HAP-1 (cell line): Measurements from ENCODE around the gene DTD1.

Experiments
- DNase-seq, 2 experiments: peaks; one replicate each; pipeline ENCODE4 v3.0.0-alpha.2; 2016 to 2020; ENCODE audit warnings: low spot score in 2 of 2
- H3K27me3 ChIP-seq: fragments of 250-450 bp; sonication (Bioruptor Pico); 2 replicates; pipeline ENCODE4 v1.5.1; 2020; ENCODE audit warnings: low read depth, mild to moderate bottlenecking, moderate library complexity
- H3K36me3 ChIP-seq: fragments of 250-450 bp; sonication (Bioruptor Pico); replicated peaks from 2 replicates; pipeline ENCODE4 v1.5.1; 2020; ENCODE audit warnings: mild to moderate bottlenecking
- H3K4me1 ChIP-seq: fragments of 250-450 bp; sonication (Bioruptor Pico); 2 replicates; pipeline ENCODE4 v1.5.1; 2020; ENCODE audit warnings: mild to moderate bottlenecking
- H3K4me3 ChIP-seq: fragments of 250-450 bp; sonication (Bioruptor Pico); 2 replicates; pipeline ENCODE4 v1.5.1; 2020; ENCODE audit warnings: mild to moderate bottlenecking, moderate library complexity
- H3K9me3 ChIP-seq: fragments of 250-450 bp; sonication (Bioruptor Pico); 2 replicates; pipeline ENCODE4 v1.5.1; 2020; ENCODE audit warnings: mild to moderate bottlenecking, moderate library complexity
- in situ Hi-C: fragments of 300-500 bp; cut with MboI; formaldehyde crosslinking; loops from 3 replicates; pipeline ENCODE4 v1.14.3; 2020; ENCODE audit warnings: low sequenced_read_pairs, inconsistent platforms, mixed read lengths

DTD1 gene

GRCh38 chr20:18734525-18735189, 146.8 kb downstream of the DTD1 start:
- Histone ChIP-seq H3K27me3 (no peaks in the 10 kb centered on the region), H3K36me3 (no peaks in the 10 kb centered on the region), H3K9me3 (no peaks in the 10 kb centered on the region), H3K4me1 (peaks cover 3% of the 10 kb centered on the region; the same call in 1 of the 2 replicates), H3K4me3 (no peak overlapping the region)
- in situ Hi-C loops: no loop called here
- no peak for DNase-seq

DNA sequence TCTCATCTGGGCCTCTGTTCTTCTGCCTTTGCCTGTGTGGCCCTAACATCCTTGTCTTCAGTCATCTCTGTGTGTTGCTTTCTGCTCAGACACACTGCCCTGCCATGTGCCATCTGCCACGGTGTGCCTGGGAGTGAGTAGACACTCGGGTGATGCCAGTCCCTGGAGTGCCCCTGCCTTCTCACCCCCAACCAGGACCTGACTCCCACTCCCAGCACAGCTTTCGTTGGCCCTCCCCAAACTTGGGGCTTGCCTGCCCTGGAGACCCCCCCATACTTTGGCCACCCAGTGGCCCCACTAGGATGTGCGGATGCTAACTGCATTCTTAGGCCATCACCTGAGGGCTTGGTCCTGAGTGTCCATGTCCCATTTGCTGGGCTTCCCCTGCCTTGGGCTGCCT, 149.3 kb downstream of the DTD1 start:
- no peaks in the 10 kb centered on the region for H3K27me3 ChIP-seq
- H3K9me3 ChIP-seq: no peaks in the 10 kb centered on the region
- in situ Hi-C loops: no loop called here

GRCh38 chr20:18738055-18738454, 150.2 kb downstream of the DTD1 start:
- Histone ChIP-seq H3K27me3 (no peaks in the 10 kb centered on the region), H3K36me3 (no peaks in the 10 kb centered on the region), H3K4me3 (no peak overlapping the region), H3K4me1 (peaks cover 3% of the 10 kb centered on the region; the same call in 1 of the 2 replicates), H3K9me3 (no peaks in the 10 kb centered on the region)
- in situ Hi-C loops: no loop called here
- peak; percentile 12 to 21 for DNase-seq

More for the DNA sequence above, 149.3 kb downstream of the DTD1 start:
- Histone ChIP-seq H3K36me3 (no peaks in the 10 kb centered on the region), H3K4me1 (peaks cover 3% of the 10 kb centered on the region; the same call in 1 of the 2 replicates), H3K4me3 (no peak overlapping the region)
- no peak for DNase-seq

DNA sequence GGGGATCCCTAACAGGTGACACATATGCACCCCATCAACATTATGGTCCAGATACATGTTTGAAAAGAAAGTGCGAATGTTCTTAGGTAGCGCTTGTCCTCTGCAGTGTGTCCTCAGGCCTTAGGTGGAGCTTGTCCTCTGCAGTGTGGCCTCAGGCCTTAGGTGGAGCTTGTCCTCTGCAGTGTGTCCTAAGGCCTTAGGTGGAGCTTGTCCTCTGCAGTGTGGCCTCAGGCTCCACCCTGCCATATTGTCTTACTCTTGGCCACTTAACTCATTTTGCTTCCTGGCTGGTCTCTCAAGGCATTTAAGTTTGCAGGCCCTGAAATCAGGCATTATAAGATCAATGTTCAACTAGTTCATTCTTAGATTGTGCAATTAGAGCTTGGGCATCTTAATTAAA, 151.0 kb downstream of the DTD1 start:
- Histone ChIP-seq H3K4me3 (no peak overlapping the region), H3K9me3 (no peaks in the 10 kb centered on the region), H3K36me3 (no peaks in the 10 kb centered on the region; the same call in 1 of the 2 replicates), H3K4me1 (peaks cover 3% of the 10 kb centered on the region; the same call in 1 of the 2 replicates), H3K27me3 (no peaks in the 10 kb centered on the region)
- no peak for DNase-seq
- in situ Hi-C loops: no loop called here

DNA sequence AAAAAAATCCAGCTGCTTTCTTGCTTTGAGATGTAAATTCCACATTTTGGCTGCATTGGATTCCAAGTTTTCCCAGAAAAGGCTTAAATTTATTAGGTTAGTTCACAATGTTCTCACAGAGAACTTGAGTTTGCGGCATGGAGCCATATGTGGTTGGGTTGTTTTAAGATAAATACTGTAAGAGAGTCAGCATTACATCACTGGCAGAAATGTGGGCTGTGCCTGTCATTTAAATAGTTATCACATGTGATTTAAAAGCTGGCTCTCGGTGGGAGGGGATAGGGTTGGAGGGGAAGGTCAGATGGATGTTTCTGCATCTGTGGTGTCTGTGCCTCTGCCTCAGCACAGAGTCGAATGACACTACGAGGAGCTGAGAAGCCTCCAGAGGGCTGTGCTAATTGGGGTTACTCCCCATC, 151.9 kb downstream of the DTD1 start:
- no peaks in the 10 kb centered on the region for H3K27me3 ChIP-seq
- peak; percentile 4 to 13 for DNase-seq
- in situ Hi-C loops: no loop called here
- peaks cover 3% of the 10 kb centered on the region; the same call in 1 of the 2 replicates for H3K4me1 ChIP-seq
- H3K4me3 ChIP-seq: no peak overlapping the region
- H3K36me3 ChIP-seq: no peaks in the 10 kb centered on the region; the same call in 1 of the 2 replicates
- H3K9me3 ChIP-seq: no peaks in the 10 kb centered on the region

- no peaks in the 10 kb centered on the region for H3K9me3 ChIP-seq
- in situ Hi-C loops: no loop called here
- peaks cover 3% of the 10 kb centered on the region; the same call in 1 of the 2 replicates for H3K4me1 ChIP-seq
- DNase-seq: no peak
- no peaks in the 10 kb centered on the region for H3K27me3 ChIP-seq
- no peak overlapping the region for H3K4me3 ChIP-seq
- H3K36me3 ChIP-seq: no peaks in the 10 kb centered on the region; the same call in 1 of the 2 replicates
These were observed 152.9 kb downstream of the DTD1 start for GRCh38 chr20:18740726-18741125.

DNA sequence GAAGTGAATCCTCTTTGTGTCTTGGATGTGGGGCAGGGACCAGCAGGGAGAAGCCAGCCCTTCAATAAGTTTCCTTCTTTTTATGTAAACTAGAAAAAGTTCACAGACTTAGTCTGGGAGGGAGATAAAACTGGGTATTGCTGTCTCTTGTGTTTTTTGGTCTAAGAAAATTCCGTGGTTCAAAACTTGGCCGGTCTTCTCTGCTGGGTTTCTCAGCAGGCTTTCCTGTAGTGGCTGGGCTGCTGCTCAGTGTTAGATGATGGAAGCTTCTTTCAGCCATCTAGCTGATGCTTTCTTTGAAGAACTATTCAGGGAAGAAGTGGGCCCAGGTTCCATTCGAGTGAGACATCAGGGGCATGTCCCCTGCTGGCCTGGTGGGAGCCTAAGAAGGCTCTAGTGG, 155.0 kb downstream of the DTD1 start:
- Histone ChIP-seq H3K4me3 (no peak overlapping the region), H3K9me3 (no peaks in the 10 kb centered on the region), H3K27me3 (no peaks in the 10 kb centered on the region), H3K36me3 (no peaks in the 10 kb centered on the region; the same call in 1 of the 2 replicates), H3K4me1 (peaks cover 2% of the 10 kb centered on the region; the same call in 1 of the 2 replicates)
- in situ Hi-C loops: no loop called here
- no peak for DNase-seq

DNA sequence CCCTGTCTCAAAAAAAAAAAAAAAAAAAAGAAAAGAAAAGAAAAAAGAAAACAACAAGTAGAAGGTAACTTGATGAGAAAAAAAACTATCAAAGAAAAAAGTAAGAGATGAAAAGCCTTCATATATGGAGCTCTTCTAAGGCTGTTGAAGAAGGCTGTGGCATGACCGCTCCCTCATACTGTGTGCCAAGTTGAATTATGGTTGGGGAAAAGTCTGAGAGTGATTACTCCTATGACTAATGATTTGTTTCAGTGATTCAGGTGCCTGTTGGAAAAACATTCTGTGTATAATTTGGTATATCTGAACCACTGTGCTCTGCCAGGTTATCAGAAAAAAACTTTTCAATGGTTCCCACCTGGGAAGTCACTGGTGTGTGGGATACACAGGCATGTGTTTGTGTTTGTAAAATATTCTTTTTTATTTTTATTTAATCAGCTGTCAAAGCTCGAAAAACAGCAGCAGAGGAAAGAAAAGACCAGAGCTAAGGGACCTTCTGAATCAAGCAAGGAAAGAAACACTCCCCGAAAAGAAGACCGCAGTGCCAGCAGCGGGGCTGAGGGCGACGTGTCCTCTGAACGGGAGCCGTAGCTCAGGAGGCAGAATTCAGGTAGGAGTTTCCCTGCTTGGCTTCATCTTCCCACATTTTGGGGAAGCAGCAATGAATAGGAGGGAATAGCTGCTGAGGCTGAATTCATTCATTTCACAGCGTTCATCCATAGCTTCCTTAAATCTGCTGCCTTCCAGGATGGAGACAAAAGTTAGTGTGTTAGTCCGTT, 156.0 kb downstream of the DTD1 start:
- no peaks in the 10 kb centered on the region for H3K27me3 ChIP-seq
- H3K4me3 ChIP-seq: no peak overlapping the region
- DNase-seq: no peak
- H3K4me1 ChIP-seq: no peaks in the 10 kb centered on the region
- no peaks in the 10 kb centered on the region; the same call in 1 of the 2 replicates for H3K36me3 ChIP-seq
- no peaks in the 10 kb centered on the region for H3K9me3 ChIP-seq
- in situ Hi-C loops: no loop called here

DNA sequence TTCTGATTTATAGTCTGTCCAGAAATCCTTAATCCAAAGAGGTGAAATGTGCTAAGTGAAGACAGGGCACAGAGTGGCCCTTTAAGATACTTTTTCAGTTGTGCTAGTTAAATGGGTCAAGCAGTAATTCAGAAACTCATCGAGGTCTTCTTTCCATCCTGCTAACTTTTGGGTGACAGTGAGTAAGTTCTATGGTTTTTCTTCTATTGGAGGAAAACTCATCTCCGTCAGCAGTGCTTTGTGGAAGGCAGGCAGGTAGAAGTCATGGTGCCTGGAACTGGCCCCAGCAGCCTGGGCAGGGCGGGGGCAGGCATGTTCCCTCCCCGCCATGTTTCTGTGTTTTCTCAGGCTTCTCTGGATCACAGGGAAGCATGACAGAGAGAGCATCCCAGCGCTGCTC, 159.2 kb downstream of the DTD1 start:
- Histone ChIP-seq H3K4me3 (no peak overlapping the region), H3K27me3 (no peaks in the 10 kb centered on the region), H3K36me3 (no peaks in the 10 kb centered on the region; the same call in 1 of the 2 replicates), H3K9me3 (no peaks in the 10 kb centered on the region), H3K4me1 (no peaks in the 10 kb centered on the region)
- DNase-seq: no peak
- in situ Hi-C loops: no loop called here

GRCh38 chr20:18748987-18749386, 161.1 kb downstream of the DTD1 start:
- H3K4me1 ChIP-seq: no peaks in the 10 kb centered on the region
- H3K36me3 ChIP-seq: no peaks in the 10 kb centered on the region; the same call in 1 of the 2 replicates
- H3K4me3 ChIP-seq: no peak overlapping the region
- in situ Hi-C loops: no loop called here
- DNase-seq: no peak
- H3K9me3 ChIP-seq: no peaks in the 10 kb centered on the region
- H3K27me3 ChIP-seq: no peaks in the 10 kb centered on the region

- no peak overlapping the region for H3K4me3 ChIP-seq
- no peaks in the 10 kb centered on the region for H3K27me3 ChIP-seq
- H3K9me3 ChIP-seq: no peaks in the 10 kb centered on the region
- no peaks in the 10 kb centered on the region for H3K4me1 ChIP-seq
- no peak for DNase-seq
- in situ Hi-C loops: no loop called here
- no peaks in the 10 kb centered on the region for H3K36me3 ChIP-seq
These were observed 161.7 kb downstream of the DTD1 start for GRCh38 chr20:18749528-18749927.

DNA sequence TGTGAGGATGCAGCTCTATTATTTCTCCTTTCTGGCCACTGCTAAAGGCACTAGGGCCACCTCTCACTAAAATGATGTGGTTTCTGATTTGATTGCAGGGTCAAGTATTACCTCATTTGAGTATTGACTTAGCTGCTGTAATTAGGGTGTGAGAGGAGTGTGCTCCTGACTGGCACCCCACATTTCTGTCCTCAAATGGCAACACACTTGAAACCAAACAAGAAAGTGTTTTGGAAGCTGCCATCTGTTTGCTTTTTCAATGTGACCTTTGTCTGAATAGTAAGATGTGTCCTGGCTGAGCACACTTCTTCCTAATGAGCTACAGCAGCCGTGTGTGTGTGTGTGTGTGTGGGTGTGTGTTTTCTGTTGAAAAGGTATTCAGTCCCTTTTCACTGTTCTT, 162.9 kb downstream of the DTD1 start:
- Histone ChIP-seq H3K36me3 (no peaks in the 10 kb centered on the region), H3K4me3 (no peak overlapping the region), H3K27me3 (no peaks in the 10 kb centered on the region), H3K4me1 (no peaks in the 10 kb centered on the region), H3K9me3 (no peaks in the 10 kb centered on the region)
- in situ Hi-C loops: no loop called here
- DNase-seq: no peak

DNA sequence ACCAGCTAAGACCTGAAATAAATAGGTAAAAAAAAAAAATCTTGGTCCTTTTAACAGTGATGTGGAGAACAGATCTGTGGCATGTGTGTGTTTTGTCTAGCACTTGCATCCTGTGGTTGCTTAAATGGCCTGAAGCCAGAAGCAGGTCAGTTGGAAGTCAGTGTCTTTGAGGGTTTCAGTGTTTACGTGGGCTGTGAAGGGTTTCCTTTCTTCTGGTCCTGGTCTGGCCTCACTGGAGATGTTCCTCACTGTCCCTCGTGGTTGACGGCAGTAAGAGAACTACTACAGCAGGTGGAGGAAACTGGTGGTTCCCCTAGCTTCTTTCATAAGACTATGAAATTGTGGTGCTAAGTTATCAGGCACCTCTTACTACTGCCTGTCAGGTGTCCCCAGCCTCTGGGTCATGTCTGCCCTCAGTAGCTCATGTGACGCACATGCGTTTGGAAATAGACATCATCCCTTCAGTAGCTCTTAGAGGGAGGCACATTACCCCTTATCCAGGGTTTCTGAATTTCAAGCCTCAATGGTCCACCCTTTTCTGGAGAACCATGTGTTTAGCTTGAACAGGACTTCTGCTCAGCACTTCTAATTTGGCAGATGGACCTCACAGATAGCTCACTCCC, 166.3 kb downstream of the DTD1 start:
- Histone ChIP-seq H3K36me3 (no peaks in the 10 kb centered on the region), H3K27me3 (no peaks in the 10 kb centered on the region), H3K4me1 (no peaks in the 10 kb centered on the region), H3K4me3 (no peak overlapping the region), H3K9me3 (no peaks in the 10 kb centered on the region)
- in situ Hi-C loops: no loop called here
- no peak for DNase-seq

DNA sequence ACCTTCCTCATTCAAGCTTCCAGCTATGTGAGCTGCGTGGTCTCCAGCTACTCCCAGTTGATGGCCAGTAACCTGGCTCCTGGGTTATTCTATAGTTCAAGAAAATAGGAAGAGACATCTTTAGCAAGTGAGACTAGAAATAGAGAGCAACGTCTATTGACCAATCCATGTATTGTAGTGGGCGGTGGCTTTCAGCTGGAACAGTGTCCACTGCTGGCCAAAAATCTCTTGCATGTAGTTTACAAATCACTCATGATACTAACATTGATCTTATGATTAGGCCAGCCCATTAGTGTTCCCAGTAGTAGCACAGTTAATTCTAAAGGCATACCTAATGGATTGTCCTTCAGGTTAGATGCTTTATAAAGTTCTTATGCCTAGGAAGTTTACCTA, 166.8 kb downstream of the DTD1 start:
- in situ Hi-C loops: no loop called here
- Histone ChIP-seq H3K4me1 (no peaks in the 10 kb centered on the region), H3K9me3 (no peaks in the 10 kb centered on the region), H3K27me3 (no peaks in the 10 kb centered on the region), H3K4me3 (no peak overlapping the region), H3K36me3 (no peaks in the 10 kb centered on the region)
- no peak for DNase-seq
